GM20000 (cell line): ENCODE measurements around the gene TRAK1.

Source experiments
- DNase-seq: peaks from one replicate; pipeline ENCODE4 v3.0.0; 2012; ENCODE audit warnings: low spot score
- TF ChIP-seq, protein P1 (sequence below): IDR thresholded peaks from 2 replicates; pipeline ENCODE4 v1.5.1; 2012; ENCODE audit warnings: mild to moderate bottlenecking, control low read depth; ENCODE audit errors: extremely low read depth, missing control alignments

Gene TRAK1

DNA sequence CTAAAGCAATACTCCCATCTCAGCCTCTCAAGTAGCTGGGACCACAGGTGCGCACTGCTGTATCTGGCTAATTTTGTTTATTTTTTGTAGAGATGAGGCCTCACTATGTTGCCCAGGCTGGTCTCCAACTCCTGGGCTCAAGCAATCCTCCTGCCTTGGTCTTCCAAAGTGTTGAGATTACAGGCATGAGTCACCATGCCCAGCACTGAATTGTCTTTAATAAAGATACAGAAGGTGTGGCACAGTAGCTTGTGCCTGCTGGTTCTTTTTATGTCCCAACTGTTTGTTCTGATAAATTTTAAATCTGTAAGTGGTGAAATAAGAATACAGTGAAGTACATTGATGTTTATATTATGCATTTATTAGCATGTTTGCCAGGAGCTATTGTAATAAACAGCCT, 20.6 kb upstream of the TRAK1 start:
- no peak for DNase-seq
- TF ChIP-seq, protein P1, sequence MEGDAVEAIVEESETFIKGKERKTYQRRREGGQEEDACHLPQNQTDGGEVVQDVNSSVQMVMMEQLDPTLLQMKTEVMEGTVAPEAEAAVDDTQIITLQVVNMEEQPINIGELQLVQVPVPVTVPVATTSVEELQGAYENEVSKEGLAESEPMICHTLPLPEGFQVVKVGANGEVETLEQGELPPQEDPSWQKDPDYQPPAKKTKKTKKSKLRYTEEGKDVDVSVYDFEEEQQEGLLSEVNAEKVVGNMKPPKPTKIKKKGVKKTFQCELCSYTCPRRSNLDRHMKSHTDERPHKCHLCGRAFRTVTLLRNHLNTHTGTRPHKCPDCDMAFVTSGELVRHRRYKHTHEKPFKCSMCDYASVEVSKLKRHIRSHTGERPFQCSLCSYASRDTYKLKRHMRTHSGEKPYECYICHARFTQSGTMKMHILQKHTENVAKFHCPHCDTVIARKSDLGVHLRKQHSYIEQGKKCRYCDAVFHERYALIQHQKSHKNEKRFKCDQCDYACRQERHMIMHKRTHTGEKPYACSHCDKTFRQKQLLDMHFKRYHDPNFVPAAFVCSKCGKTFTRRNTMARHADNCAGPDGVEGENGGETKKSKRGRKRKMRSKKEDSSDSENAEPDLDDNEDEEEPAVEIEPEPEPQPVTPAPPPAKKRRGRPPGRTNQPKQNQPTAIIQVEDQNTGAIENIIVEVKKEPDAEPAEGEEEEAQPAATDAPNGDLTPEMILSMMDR = no peak

DNA sequence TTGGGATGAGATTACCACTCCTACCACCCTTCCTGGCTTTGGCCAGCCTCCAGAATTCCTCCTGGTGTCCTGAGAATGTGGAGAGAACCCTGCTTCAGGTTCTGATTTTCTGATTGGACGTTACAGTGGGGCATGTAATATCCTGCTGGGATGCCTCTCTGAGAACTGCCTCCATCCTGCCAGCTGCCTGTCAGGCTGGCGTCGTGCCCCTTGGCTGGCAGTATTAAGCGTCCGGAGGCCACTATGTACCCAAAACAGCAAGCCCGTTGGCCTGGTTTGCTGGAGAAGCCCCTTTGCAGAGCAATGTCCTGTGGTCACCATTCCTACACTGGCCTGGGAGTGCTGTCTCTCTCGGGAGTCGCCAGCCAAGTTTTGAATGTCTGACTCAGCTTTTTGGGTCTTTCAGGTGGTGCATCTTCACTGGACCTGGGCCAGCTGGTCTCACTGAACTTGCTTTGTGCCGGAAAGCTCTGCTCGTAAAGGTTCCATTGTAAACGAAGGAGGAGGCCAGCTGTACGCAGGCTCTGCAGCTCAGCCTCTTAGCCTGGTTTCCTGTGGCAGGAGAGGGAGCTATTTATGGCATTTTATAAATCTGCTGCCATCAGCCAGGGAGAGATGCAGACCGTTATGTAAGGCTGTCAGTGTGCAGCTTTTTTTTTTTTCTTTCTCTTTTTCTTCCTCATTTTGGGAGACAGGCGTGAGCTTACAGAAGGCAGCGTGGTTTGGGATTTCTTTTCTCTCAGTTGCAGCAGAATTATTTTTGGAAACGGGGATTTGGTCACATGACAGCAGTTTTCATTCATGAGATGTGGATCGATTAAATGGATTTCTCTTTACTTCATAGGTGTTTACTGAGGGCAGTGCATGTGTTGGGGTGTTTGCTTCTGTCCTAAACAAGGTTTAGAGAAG, 19.0 kb upstream of the TRAK1 start:
- DNase-seq = peak; percentile 38
- TF ChIP-seq, protein P1 = no peak

DNA sequence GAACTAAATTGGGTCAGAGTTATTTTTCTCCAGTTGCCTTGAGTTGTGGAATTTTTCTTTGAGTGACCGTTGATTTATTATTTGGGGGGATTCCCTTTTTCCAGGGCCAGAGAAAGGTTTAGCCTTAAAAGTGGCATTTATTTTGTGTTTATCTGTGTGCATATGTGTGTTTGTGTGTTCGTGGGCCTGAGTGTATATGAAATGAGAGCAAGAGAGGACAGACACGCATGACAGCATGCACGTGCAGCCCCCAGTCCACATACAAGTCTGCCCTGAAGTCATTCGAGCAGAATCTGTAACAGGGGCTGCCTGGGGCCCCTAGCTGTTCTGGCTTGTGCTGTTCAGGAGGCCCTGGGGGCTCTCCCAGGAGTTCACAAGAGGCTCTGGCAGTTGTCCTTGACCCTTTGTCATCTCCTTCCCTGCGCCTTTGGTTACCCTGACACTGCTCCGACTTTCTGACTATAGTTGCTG, 18.3 kb upstream of the TRAK1 start:
- TF ChIP-seq, protein P1 = no peak
- DNase-seq = no peak

DNA sequence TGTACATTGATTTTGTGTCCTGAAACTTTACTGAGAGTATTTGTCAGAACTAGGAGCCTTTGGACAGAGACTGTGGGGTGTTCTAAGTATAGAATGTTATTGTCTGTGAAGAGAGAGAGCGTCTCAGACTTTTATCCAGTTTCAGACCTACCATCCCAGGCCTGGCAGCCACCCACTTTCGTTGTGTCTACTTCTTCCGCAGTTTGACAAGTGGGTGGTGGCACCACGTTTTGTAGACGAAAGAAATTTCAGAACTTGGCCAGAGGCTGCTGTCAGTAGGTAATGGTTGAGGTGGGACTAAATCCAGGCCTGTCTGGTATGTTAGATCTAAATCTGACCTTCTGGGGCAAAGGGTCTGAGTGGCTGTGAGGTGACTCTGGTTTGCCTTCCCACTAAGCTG, 13.4 kb upstream of the TRAK1 start:
- no peak for DNase-seq

DNA sequence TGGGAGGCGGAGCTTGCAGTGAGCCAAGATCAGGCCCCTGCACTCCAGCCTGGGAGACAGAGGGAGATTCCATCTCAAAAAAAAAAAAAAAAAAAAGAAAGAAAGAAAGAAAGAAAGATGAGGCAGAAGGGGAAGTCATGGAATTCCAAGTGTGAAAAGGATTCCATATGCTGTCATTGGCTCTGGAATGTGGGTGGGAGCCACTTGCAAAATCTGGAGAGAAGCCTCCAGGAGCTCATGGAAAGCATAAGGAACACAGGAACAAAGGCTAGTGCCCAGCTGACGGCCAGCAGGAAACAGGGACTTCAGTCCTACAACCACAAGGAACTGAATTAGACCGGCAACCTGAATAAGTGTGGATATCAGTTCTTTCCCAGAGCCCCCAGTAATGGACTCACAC, 12.5 kb upstream of the TRAK1 start:
- TF ChIP-seq, protein P1 = no peak
- DNase-seq = no peak

More for the DNA sequence above, 13.4 kb upstream of the TRAK1 start:
- TF ChIP-seq, protein P1 = no peak

DNA sequence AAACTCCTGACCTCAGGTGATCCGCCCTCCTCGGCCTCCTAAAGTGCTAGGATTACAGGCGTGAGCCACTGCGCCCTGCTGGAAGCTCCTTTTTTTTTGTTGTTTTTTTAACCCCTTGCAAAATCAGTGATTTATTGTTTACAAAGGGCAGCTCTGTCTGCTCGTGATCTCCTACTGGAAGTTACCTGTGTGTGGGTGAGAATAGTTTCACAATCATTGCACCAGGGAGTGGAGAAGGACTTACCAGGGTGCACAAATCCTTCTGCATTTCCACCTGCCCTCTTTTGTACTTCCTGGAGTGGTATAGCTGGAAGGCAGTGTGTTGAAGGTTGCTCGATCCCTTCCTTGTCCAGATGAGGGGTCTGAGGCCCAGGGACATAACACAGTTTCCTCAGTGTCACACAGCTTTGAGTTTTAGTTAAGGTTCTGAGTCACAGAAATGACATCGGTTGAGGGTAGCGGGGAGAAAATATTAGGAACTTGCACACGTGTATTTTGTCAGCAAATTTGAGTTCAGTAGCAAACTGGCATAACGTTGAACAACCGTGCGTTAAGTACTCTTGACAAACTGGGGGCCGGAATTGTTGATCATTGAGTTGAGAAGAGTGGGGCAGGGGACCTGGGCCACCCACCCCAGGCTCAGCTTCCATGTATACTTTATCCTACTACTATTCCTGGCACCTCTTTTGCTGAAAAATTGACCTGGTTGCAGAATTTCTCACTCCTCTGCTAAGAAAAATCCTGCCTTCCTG, 11.3 kb upstream of the TRAK1 start:
- DNase-seq = no peak
- TF ChIP-seq, protein P1 = no peak

DNA sequence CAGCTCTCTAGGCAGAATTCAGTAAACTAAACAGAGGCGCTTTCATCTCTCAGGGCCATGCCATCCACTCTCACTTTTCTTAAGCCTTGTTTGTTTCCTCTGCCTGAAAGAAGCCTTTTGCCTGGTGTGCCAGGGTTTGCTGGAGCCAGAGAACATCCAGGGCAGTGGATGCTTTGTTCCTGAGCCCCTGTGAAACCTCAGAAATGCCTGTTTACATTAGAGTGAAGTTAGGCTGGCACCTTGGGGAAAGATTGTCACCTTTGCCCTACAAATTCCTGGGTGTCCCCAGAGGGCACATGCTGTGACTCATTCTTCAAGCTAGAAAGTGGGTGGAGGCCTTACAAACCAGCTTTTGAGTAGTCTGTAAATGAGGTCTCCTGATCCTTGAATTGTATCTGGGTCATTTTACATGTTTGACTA, 10.7 kb upstream of the TRAK1 start:
- no peak for DNase-seq
- TF ChIP-seq, protein P1 = no peak
